H9 (cell line): ENCODE measurements around the gene PDX1. TPM values are rescaled to one million over a fixed set of nuclear protein-coding genes. Genes with fewer than 3 reads are reported as not detected.

Source experiments
- DNase-seq: peaks from one replicate; pipeline ENCODE4 v3.0.0-alpha.2; 2017
- H2AFZ ChIP-seq: one replicate; pipeline ENCODE4 v1.6.1; 2013; ENCODE audit warnings: mild to moderate bottlenecking, low read length, control low read depth, moderate library complexity
- H2AK5ac ChIP-seq: 2 replicates; pipeline ENCODE4 v1.6.1; 2013; ENCODE audit warnings: low read length, control low read depth, mixed read lengths; ENCODE audit not compliant: insufficient read length
- H2BK120ac ChIP-seq: one replicate; pipeline ENCODE4 v1.6.1; 2013; ENCODE audit warnings: low read depth, mild to moderate bottlenecking, low read length, control low read depth, inconsistent platforms; ENCODE audit not compliant: poor library complexity, severe bottlenecking
- H2BK12ac ChIP-seq: 2 replicates; pipeline ENCODE4 v1.6.1; 2013; ENCODE audit warnings: low read length, control low read depth, mixed read lengths, low read depth; ENCODE audit not compliant: insufficient read length
- H2BK15ac ChIP-seq: 2 replicates; pipeline ENCODE4 v1.6.1; 2013; ENCODE audit warnings: low read depth, low read length, control low read depth
- H2BK20ac ChIP-seq: one replicate; pipeline ENCODE4 v1.6.1; 2013; ENCODE audit warnings: low read depth, mild to moderate bottlenecking, low read length, control low read depth, inconsistent platforms; ENCODE audit not compliant: poor library complexity, severe bottlenecking
- H2BK5ac ChIP-seq: 2 replicates; pipeline ENCODE4 v1.6.1; 2013; ENCODE audit warnings: low read length, control low read depth, mixed read lengths; ENCODE audit not compliant: insufficient read length
- H3K14ac ChIP-seq: 2 replicates; pipeline ENCODE4 v1.6.1; 2013; ENCODE audit warnings: low read length, control low read depth; ENCODE audit not compliant: insufficient read depth
- H3K18ac ChIP-seq: 2 replicates; pipeline ENCODE4 v1.6.1; 2013; ENCODE audit warnings: low read depth, mild to moderate bottlenecking, mixed read lengths, low read length, control low read depth; ENCODE audit not compliant: insufficient read length
- H3K23ac ChIP-seq: 2 replicates; pipeline ENCODE4 v1.6.1; 2013; ENCODE audit warnings: low read length, control low read depth, mixed read lengths, low read depth; ENCODE audit not compliant: insufficient read length
- H3K23me2 ChIP-seq: 2 replicates; pipeline ENCODE4 v1.6.1; 2013; ENCODE audit warnings: low read depth, mild to moderate bottlenecking, mixed read lengths, low read length, control low read depth; ENCODE audit not compliant: insufficient read length, poor library complexity, severe bottlenecking
- H3K27ac ChIP-seq: 2 replicates; pipeline ENCODE4 v1.5.1; 2013; ENCODE audit warnings: low read length, control low read depth, mixed read lengths, low read depth; ENCODE audit not compliant: insufficient read length
- H3K27me3 ChIP-seq: 2 replicates; pipeline ENCODE4 v1.6.1; 2013; ENCODE audit warnings: low read length, control low read depth, inconsistent platforms; ENCODE audit not compliant: insufficient read depth
- H3K4ac ChIP-seq: 2 replicates; pipeline ENCODE4 v1.6.1; 2013; ENCODE audit warnings: low read depth, mild to moderate bottlenecking, control low read depth, inconsistent platforms, low read length, moderate library complexity
- H3K4me1 ChIP-seq: 2 replicates; pipeline ENCODE4 v1.6.1; 2013; ENCODE audit warnings: low read length, control low read depth, inconsistent platforms; ENCODE audit not compliant: insufficient read depth
- H3K4me2 ChIP-seq: 2 replicates; pipeline ENCODE4 v1.6.1; 2013; ENCODE audit warnings: low read length, control low read depth, mixed read lengths; ENCODE audit not compliant: insufficient read length, insufficient read depth
- H3K56ac ChIP-seq: 2 replicates; pipeline ENCODE4 v1.6.1; 2013; ENCODE audit warnings: low read depth, mild to moderate bottlenecking, mixed read lengths, low read length, control low read depth; ENCODE audit not compliant: insufficient read length
- H3K79me1 ChIP-seq: 2 replicates; pipeline ENCODE4 v1.6.1; 2013; ENCODE audit warnings: low read depth, mild to moderate bottlenecking, moderate library complexity, low read length, control low read depth, inconsistent platforms; ENCODE audit not compliant: insufficient read depth, poor library complexity, severe bottlenecking
- H3K79me2 ChIP-seq: 2 replicates; pipeline ENCODE4 v1.6.1; 2013; ENCODE audit warnings: low read length, control low read depth, inconsistent platforms; ENCODE audit not compliant: insufficient read depth
- H3K9ac ChIP-seq: 2 replicates; pipeline ENCODE4 v1.6.1; 2013; ENCODE audit warnings: low read length, control low read depth, mixed read lengths; ENCODE audit not compliant: insufficient read length; ENCODE audit errors: extremely low read depth
- H3K9me3 ChIP-seq: one replicate; pipeline ENCODE4 v1.6.1; 2013; ENCODE audit warnings: low read depth, low read length, inconsistent platforms; ENCODE audit not compliant: control insufficient read depth
- H3T11ph ChIP-seq: one replicate; pipeline ENCODE4 v1.6.1; 2013; ENCODE audit warnings: mild to moderate bottlenecking, low read length, control low read depth, inconsistent platforms
- H4K20me1 ChIP-seq: one replicate; pipeline ENCODE4 v1.6.1; 2013; ENCODE audit not compliant: control insufficient read depth, insufficient read length, insufficient read depth
- H4K5ac ChIP-seq: 2 replicates; pipeline ENCODE4 v1.6.1; 2013; ENCODE audit warnings: low read depth, mild to moderate bottlenecking, mixed read lengths, low read length, control low read depth; ENCODE audit not compliant: insufficient read length
- H4K8ac ChIP-seq: replicated peaks from 2 replicates; pipeline ENCODE4 v1.6.1; 2013; ENCODE audit warnings: low read length, control low read depth, mixed read lengths, low read depth; ENCODE audit not compliant: insufficient read length
- H4K91ac ChIP-seq: 2 replicates; pipeline ENCODE4 v1.6.1; 2013; ENCODE audit warnings: low read depth, mild to moderate bottlenecking, moderate library complexity, mixed read lengths, low read length, control low read depth; ENCODE audit not compliant: insufficient read length
- H3K27ac Mint-ChIP-seq, 3 experiments: 2 replicates in 2 of 3; 3 replicates in 1 of 3; pipeline ENCODE4 v1.8.0; 2020 to 2021; ENCODE audit warnings: mixed read lengths in 3 of 3, mild to moderate bottlenecking in 1 of 3, moderate library complexity in 1 of 3
- H3K27me3 Mint-ChIP-seq: 2 replicates; pipeline ENCODE4 v1.8.0; 2021; ENCODE audit warnings: low read depth, mild to moderate bottlenecking, moderate library complexity, mixed read lengths
- H3K36me3 Mint-ChIP-seq, 3 experiments: 2 replicates in 2 of 3; 3 replicates in 1 of 3; pipeline ENCODE4 v1.8.0; 2020 to 2021; ENCODE audit warnings: low read depth in 3 of 3, mixed read lengths in 3 of 3; ENCODE audit not compliant: insufficient read depth in 1 of 3
- H3K4me1 Mint-ChIP-seq, 2 experiments: 2 replicates each; pipeline ENCODE4 v1.8.0; 2020; ENCODE audit warnings: mixed read lengths in 2 of 2
- H3K4me3 Mint-ChIP-seq, 2 experiments: 2 replicates in 1 of 2; 3 replicates in 1 of 2; pipeline ENCODE4 v1.8.0; 2020 to 2021; ENCODE audit warnings: mild to moderate bottlenecking in 2 of 2, mixed read lengths in 2 of 2, moderate library complexity in 1 of 2
- H3K9me3 Mint-ChIP-seq, 2 experiments: 2 replicates in 1 of 2; 3 replicates in 1 of 2; pipeline ENCODE4 v1.8.0; 2020; ENCODE audit warnings: mild to moderate bottlenecking in 2 of 2, mixed read lengths in 2 of 2, moderate library complexity in 1 of 2
- CTCF ChIP-seq: fragments of 200-600 bp; sonication (generic); conservative IDR thresholded peaks from 3 replicates; pipeline ENCODE4 v1.8.0; 2021; ENCODE audit warnings: antibody characterized with exemption, mild to moderate bottlenecking
- WGBS: extraction: QIAGEN DNeasy Blood & Tissue Kit; methylation state at CpG from one replicate; pipeline ENCODE4 v1.1.7; 2013; ENCODE audit warnings: missing lambda C conversion rate, low lambda C conversion rate, mixed read lengths; ENCODE audit not compliant: insufficient read length; ENCODE audit errors: extremely low coverage; 5-methylcytosine and 5-hydroxymethylcytosine counted together
- total RNA-seq: library from RNA; stranded (reverse); gene quantifications from 2 replicates; pipeline ENCODE4 v1.2.1, GENCODE V29; 2021

The PDX1 gene
- total RNA-seq, 1 experiment from 2014 or later, result not detected

- H2BK120ac ChIP-seq, result no peak overlapping the region
- Mint-ChIP-seq H3K27me3 (peaks cover 99% of the 10 kb centered on the region), H3K4me3 (0 out of 5 replicates have a peak overlapping the region, but pooled peaks of 1 of the 2 experiments have one; percentile 28), H3K4me1 (peaks cover 15 to 42% of the 10 kb centered on the region in 2 experiments), H3K36me3 (peaks cover 0 to 2% (median 0%) of the 10 kb centered on the region in 3 experiments; a peak in 1 of 7 replicates), H3K9me3 (peaks cover 3 to 13% of the 10 kb centered on the region in 2 experiments; a peak in 4 of 5 replicates), H3K27ac (no peak overlapping the region)
- no peaks in the 10 kb centered on the region for H3K23me2 ChIP-seq
- no peak overlapping the region for H2AK5ac ChIP-seq
- H4K91ac ChIP-seq, result no peak overlapping the region
- H3T11ph ChIP-seq, result no peak overlapping the region
- no peak overlapping the region for H2BK5ac ChIP-seq
- no peak for TF ChIP-seq CTCF
- no peaks in the 10 kb centered on the region for H3K79me2 ChIP-seq
- no peak overlapping the region for H3K27ac ChIP-seq
- no peak overlapping the region for H3K4me2 ChIP-seq
- no peak overlapping the region for H3K4ac ChIP-seq
- no peak overlapping the region for H2BK15ac ChIP-seq
- no peaks in the 10 kb centered on the region for H3K9me3 ChIP-seq
- H2BK12ac ChIP-seq, result no peak overlapping the region
- no peak overlapping the region for H3K18ac ChIP-seq
- no peak overlapping the region for H3K14ac ChIP-seq
- H2BK20ac ChIP-seq, result no peak overlapping the region
- H4K20me1 ChIP-seq, result peaks cover 6% of the 10 kb centered on the region
- H3K79me1 ChIP-seq, result no peaks in the 10 kb centered on the region
- H3K27me3 ChIP-seq, result peaks cover 99% of the 10 kb centered on the region
- no peak overlapping the region for H3K56ac ChIP-seq
- H3K23ac ChIP-seq, result no peak overlapping the region
- H3K4me1 ChIP-seq, result no peaks in the 10 kb centered on the region; the same call in 1 of the 2 replicates
- H3K9ac ChIP-seq, result no peak overlapping the region
- no peak overlapping the region for H2AFZ ChIP-seq
- no peak for DNase-seq
- H4K8ac ChIP-seq, result no peak overlapping the region
- no peak overlapping the region for H4K5ac ChIP-seq
- no CpG with 5 or more reads among the region's 24 CpGs for WGBS
Measured at GRCh38 chr13:27922883-27923612, 3.2 kb downstream of the PDX1 start.
